Skeletal muscle tissue (tissue), 4 donors: ENCODE results near the gene STIM2. TPM values are rescaled to one million over a fixed set of nuclear protein-coding genes. Genes with fewer than 3 reads are reported as not detected.

ENCODE experiments used
- H3K27ac ChIP-seq: one replicate; pipeline ENCODE4 v1.7.0; 2013; ENCODE audit warnings: mild to moderate bottlenecking, low read depth, low read length, inconsistent platforms
- H3K27me3 ChIP-seq, 3 donors: one replicate each; pipeline ENCODE4 v1.7.0; 2013; ENCODE audit warnings: low read length in 3 of 3; ENCODE audit not compliant: control insufficient read depth in 3 of 3, insufficient read depth in 3 of 3
- H3K36me3 ChIP-seq, 3 donors: one replicate each; pipeline ENCODE4 v1.7.0; 2013; ENCODE audit warnings: low read length in 3 of 3; ENCODE audit not compliant: control insufficient read depth in 3 of 3, insufficient read depth in 3 of 3
- H3K4me1 ChIP-seq, 3 donors: one replicate each; pipeline ENCODE4 v1.7.0; 2013; ENCODE audit warnings: low read length in 3 of 3, mild to moderate bottlenecking in 3 of 3; ENCODE audit not compliant: control insufficient read depth in 3 of 3, insufficient read depth in 3 of 3
- H3K4me3 ChIP-seq, 3 donors: one replicate each; pipeline ENCODE4 v1.7.0; 2013; ENCODE audit warnings: low read length in 3 of 3
- H3K9ac ChIP-seq, 3 donors: one replicate each; pipeline ENCODE4 v1.7.0; 2013; ENCODE audit warnings: low read length in 3 of 3, mild to moderate bottlenecking in 3 of 3, moderate library complexity in 2 of 3, low read depth in 1 of 3
- H3K9me3 ChIP-seq, 3 donors: one replicate each; pipeline ENCODE4 v1.7.0; 2013; ENCODE audit warnings: low read length in 3 of 3; ENCODE audit not compliant: control insufficient read depth in 3 of 3
- total RNA-seq: library from RNA; depleted of rRNA; stranded (reverse); fragments of >200 nt; gene quantifications from one replicate; pipeline ENCODE4 v1.2.3, GENCODE V29; 2014
- donor health status: Osteomylitis.

The STIM2 gene
- total RNA-seq, 1 donor from 2014 or later = 16.2 TPM

DNA sequence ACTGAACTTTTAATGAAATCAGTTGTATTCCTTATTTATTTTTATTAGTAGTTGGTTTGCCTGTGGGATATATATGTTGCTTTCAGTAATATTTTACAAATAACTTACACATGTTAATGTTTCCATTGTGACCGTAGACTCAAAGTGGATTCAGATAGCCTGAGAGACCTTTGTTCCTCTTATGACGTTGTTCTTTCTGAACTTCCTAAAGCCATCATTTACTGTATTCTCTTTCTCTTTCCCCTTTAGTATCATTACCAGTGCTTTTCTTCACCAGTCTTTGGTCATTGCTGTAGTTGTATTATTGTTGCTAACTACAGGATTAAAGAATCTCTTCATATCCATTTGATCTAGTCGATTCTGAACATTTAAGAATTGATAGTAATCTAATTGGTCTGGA, 4.3 kb downstream of the STIM2 start:
- H3K36me3 ChIP-seq = no peaks in the 10 kb centered on the region
- peak overlapping the region; percentile 1 for H3K27ac ChIP-seq
- no peak overlapping the region for H3K9ac ChIP-seq
- peaks cover 3 to 25% (median 9%) of the 10 kb centered on the region in 3 donors for H3K4me1 ChIP-seq
- no peaks in the 10 kb centered on the region for H3K9me3 ChIP-seq
- H3K27me3 ChIP-seq = no peaks in the 10 kb centered on the region
- no peak overlapping the region for H3K4me3 ChIP-seq

DNA sequence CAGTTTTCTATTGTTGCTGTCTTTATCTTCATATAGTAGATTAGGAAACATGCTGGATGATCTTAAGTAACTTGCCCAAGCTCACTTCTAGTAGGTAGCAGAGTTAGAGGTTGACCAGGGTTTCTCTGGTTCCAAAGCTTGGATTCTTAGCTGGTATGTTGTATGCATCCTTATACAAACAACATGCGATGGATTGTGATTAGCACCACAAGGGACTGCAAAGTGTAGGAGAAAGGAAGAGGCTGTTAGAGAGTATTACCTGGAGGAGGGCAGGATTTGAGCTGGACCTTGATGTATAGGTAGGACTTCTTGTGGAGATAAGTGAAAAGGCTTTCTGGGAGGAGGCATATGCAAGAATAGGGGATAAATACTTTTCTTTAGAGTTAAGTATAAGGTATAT, 5.6 kb downstream of the STIM2 start:
- H3K27ac ChIP-seq = no peak overlapping the region
- no peak overlapping the region for H3K9ac ChIP-seq
- no peaks in the 10 kb centered on the region for H3K9me3 ChIP-seq
- no peaks in the 10 kb centered on the region for H3K27me3 ChIP-seq
- no peaks in the 10 kb centered on the region for H3K36me3 ChIP-seq
- no peak overlapping the region for H3K4me3 ChIP-seq
- peaks cover 2 to 21% (median 4%) of the 10 kb centered on the region in 3 donors for H3K4me1 ChIP-seq

DNA sequence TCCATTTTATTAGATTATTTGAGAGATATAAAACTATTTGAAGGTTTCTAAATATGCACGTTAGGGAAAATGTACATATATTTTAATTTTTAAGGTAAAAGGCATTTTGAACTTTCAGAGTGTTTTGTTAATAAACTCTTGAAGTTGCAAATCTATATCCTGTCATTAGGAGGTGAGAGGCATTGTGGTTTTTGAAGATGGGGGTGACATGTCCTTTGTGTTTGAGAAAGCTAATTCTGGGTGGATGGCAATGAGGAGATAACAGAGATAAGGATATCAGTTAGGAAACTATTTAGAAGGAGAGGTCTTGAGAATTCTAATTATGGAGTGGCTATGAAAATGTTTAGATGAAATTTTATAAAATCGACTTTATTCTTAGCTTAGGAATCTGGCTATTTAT, 6.1 kb downstream of the STIM2 start:
- Histone ChIP-seq H3K4me3 (no peak overlapping the region), H3K4me1 (peaks cover 2 to 21% (median 4%) of the 10 kb centered on the region in 3 donors), H3K9me3 (no peaks in the 10 kb centered on the region), H3K27ac (no peak overlapping the region), H3K36me3 (no peaks in the 10 kb centered on the region), H3K9ac (no peak overlapping the region), H3K27me3 (no peaks in the 10 kb centered on the region)

DNA sequence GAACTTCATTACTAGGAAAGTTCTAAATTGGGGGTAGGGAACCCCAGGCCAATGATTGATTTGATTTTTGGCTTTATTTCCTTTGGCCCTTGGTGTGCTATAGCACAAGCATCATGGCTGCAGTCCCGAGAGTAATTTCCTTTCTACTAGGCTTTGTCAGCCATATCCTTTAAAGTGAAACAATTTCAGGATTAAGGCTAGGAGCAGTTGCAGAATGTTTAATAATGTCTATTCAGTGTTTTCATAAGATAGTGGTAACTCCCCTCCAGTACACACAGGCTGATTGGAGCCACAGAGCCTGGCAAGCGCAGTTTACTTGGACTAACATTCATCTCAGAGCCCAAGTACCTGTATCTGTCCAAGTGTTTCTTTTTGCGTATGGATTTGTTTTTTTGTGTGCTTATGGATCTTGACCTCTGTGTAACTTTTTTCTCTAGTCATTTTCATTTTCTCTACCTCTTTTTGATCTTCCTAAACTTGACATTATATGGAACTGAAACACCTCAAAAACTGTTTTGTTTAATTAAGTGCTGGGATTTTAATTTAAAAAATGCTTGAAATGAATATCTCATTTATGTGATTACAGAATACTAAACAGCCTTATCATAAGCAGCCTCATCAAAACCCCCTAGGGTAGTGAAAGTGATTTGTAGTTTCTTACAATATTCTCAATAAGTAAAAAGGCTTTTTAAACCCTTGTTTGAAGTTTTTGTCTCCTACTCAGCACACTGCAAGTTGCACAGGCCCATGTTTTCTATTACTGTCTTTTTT, 7.5 kb downstream of the STIM2 start:
- no peak overlapping the region for H3K27ac ChIP-seq
- no peaks in the 10 kb centered on the region for H3K36me3 ChIP-seq
- H3K27me3 ChIP-seq = no peaks in the 10 kb centered on the region
- peaks cover 2 to 13% (median 4%) of the 10 kb centered on the region in 3 donors for H3K4me1 ChIP-seq
- no peak overlapping the region for H3K9ac ChIP-seq
- H3K9me3 ChIP-seq = no peaks in the 10 kb centered on the region
- H3K4me3 ChIP-seq = peak overlapping the region in 1 of 3 donors; percentile 16

DNA sequence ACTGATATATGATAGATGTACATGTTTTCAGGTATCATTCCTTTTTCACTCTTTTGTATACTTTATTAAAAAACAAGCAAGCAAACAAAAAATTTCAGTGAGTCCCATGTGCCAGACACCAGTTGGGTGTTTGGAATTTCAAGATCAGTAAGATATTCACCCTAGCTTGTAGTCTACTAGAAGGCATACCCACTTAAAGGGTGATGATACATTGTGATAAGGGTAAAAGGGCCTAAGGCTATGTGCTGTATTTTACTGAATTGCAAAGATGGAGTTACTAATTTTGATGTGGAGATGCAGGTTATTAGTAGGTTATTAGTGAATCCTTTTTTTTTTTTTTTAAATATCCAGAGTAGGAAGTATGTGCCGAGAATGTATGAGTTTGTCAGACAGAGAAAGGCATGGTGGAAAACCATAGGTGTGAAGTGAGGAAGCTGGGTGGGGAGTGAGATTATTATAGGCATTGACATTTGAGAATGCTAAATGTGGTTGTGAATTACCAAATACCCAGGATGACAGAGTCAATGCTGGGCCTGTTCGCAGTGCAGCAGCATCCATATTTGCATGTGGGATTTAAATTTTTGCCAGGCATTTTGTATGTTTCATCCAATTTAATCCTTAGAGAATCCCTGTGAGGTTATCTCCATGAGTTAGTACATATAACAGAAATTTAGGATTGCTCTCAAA, 10.1 kb downstream of the STIM2 start:
- H3K27me3 ChIP-seq = no peaks in the 10 kb centered on the region
- H3K9ac ChIP-seq = no peak overlapping the region
- H3K27ac ChIP-seq = no peak overlapping the region
- no peaks in the 10 kb centered on the region for H3K36me3 ChIP-seq
- no peaks in the 10 kb centered on the region for H3K9me3 ChIP-seq
- no peak overlapping the region for H3K4me3 ChIP-seq
- H3K4me1 ChIP-seq = peaks cover 0 to 5% (median 4%) of the 10 kb centered on the region in 3 donors

DNA sequence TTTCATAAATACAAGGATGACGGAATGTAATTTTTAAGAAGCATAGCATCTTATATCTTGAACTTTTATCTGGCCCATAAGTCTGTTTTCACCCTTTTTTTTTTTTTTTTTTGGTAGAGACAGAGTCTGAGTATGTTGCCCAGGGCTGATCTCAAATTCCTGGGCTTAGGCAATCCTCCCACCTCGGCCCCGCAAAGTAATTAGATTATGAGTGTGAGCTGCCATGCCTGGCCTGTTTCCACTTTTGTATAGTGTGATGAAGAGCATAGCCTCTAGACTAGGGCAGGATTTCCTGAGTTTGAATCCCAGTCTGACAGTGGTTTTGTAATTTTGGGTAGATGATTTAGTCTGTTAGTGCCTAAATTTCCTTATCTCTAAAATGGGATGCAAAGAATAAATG, 11.0 kb downstream of the STIM2 start:
- Histone ChIP-seq H3K36me3 (no peaks in the 10 kb centered on the region), H3K4me3 (no peak overlapping the region)

DNA sequence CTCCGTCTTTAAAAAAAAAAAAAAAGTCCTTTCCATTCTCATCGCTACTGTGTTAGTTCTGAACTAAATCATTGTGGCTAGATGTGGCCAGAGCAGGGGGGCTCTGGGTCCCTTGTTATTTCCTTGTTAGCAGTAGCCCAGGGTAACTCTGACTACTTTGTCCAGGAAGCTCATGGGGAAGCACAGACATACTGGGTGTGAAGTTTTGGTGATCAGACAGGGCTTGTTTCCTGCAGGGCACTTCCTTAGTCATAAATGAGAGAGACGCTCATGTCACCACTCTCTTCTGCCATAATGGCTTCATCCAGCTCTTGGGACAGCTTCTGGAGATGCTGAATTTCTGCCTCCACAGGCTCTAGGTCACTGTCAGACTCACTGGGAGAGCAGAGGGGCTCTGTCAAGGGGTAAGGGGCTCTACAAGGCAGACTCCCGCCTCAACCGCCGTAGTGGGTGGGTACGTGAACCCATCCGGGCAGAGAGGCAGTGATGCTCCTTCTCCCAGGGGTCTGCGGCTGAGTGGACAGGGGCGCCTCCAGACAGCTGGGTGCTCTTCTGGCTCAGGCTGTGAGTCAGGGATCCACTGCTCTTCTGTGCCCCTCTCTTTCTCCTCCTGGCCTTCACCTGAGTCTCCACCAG, 12.9 kb downstream of the STIM2 start:
- no peak overlapping the region for H3K9ac ChIP-seq
- H3K4me3 ChIP-seq = no peak overlapping the region
- no peaks in the 10 kb centered on the region for H3K36me3 ChIP-seq
- H3K9me3 ChIP-seq = no peaks in the 10 kb centered on the region
- peaks cover 0 to 5% (median 0%) of the 10 kb centered on the region in 3 donors for H3K4me1 ChIP-seq
- no peaks in the 10 kb centered on the region for H3K27me3 ChIP-seq
- no peak overlapping the region for H3K27ac ChIP-seq

More for the DNA sequence above, 11.0 kb downstream of the STIM2 start:
- H3K27me3 ChIP-seq = no peaks in the 10 kb centered on the region
- H3K9me3 ChIP-seq = no peaks in the 10 kb centered on the region
- no peak overlapping the region for H3K27ac ChIP-seq
- H3K4me1 ChIP-seq = peaks cover 0 to 5% (median 0%) of the 10 kb centered on the region in 3 donors
- no peak overlapping the region for H3K9ac ChIP-seq

DNA sequence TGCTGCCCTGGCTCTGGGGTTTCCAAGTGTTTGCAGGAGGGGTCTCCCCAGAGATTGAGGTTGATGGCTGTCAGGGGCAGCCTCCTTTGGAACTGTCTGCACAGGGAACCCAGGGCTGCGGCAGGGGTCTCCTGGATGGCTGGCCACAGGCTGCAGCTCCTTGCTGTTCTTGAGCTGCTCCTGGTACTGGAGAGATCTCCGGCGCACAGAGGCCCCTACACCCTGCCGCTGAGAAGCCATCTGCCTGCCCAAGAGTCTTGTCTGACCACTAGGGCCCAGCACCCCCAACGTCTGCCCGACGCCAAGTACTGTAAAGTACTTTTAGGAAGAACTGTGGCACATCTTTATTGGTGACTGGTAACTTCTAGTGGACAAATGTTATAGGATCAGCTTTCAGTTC, 13.5 kb downstream of the STIM2 start:
- Histone ChIP-seq H3K4me3 (no peak overlapping the region), H3K9me3 (no peaks in the 10 kb centered on the region), H3K4me1 (peaks cover 0 to 5% (median 0%) of the 10 kb centered on the region in 3 donors), H3K27me3 (no peaks in the 10 kb centered on the region), H3K9ac (no peak overlapping the region), H3K27ac (no peak overlapping the region), H3K36me3 (no peaks in the 10 kb centered on the region)

DNA sequence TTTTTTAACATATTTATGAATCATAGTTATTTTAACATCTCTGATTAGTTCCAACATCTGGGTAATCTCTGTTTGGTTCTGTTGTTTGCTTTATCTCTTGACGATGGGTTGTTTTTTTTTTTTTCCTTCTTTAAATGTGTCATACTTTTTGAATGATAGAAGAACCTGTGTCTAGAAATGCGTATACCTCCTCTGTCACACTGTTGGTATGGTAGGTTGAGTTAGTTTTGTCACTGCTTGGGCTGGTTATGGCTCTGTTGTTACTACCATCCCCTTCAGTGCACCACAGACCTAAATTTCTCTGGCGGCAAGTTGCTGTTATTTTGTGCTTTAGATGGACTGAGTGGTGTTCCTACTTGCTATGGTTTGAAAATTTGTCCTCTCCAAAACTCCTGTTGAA, 16.8 kb downstream of the STIM2 start:
- no peak overlapping the region for H3K4me3 ChIP-seq
- H3K4me1 ChIP-seq = peaks cover 0 to 3% (median 0%) of the 10 kb centered on the region in 3 donors
- no peaks in the 10 kb centered on the region for H3K27me3 ChIP-seq
- H3K36me3 ChIP-seq = no peaks in the 10 kb centered on the region
- no peak overlapping the region for H3K9ac ChIP-seq
- no peak overlapping the region for H3K27ac ChIP-seq
- no peaks in the 10 kb centered on the region for H3K9me3 ChIP-seq

DNA sequence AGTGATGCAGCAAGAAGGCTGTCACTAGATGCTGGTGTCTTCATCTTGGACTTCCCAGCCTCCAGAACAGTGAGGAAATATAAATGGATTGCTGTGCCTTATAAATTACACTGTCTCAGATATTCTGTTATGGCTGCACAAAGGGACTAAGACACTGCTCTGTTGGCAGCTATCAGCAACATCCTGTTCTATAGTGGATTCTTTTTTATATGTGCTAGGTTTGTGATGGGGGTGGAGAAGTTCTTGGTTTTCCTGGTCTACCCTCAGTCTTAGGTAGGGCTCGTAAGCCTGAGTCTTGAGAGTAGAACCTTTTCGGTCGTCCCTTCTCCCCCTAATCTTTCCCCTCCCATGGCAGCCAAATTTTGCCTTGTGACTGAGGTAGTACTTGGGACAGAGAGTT, 17.3 kb downstream of the STIM2 start:
- H3K4me3 ChIP-seq = no peak overlapping the region
- no peaks in the 10 kb centered on the region for H3K9me3 ChIP-seq
- H3K27ac ChIP-seq = no peak overlapping the region
- no peaks in the 10 kb centered on the region for H3K27me3 ChIP-seq
- H3K9ac ChIP-seq = no peak overlapping the region
- no peaks in the 10 kb centered on the region for H3K36me3 ChIP-seq
- H3K4me1 ChIP-seq = peaks cover 0 to 3% (median 0%) of the 10 kb centered on the region in 3 donors
